ENCODE data around the gene PEX6. TPM values are rescaled to one million over a fixed set of nuclear protein-coding genes. Genes with fewer than 3 reads are reported as not detected.

Gene PEX6
- total RNA-seq, 1 donor from 2014 or later = 32.4 TPM

DNA sequence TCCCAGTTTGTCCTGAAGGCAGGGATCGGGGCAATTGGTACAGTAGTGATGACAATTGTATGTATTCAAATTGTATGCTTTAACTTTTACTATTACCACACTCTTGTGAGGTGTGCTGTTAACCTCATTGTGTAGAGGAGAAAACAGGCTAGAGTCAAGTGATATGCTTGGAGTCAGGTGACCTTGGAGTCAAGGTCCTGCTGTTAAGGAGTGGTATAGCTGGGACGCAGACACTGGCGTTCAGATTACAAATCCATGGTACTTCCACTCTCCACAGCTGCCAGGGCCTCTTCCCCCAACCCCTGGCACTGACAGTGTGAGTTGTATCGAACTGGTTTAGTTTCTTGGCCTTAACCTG lies 39.2 kb downstream of the PEX6 start:
- H3K9ac ChIP-seq (ENCODE audit: low read depth in 1 of 3, low read length in 3 of 3) = no peak overlapping the region
- H3K36me3 ChIP-seq (ENCODE audit: control insufficient read depth in 3 of 3, insufficient read depth in 3 of 3, low read length in 3 of 3) = peaks cover 20 to 44% (median 37%) of the 10 kb centered on the region in 3 donors
- H3K4me1 ChIP-seq (ENCODE audit: control insufficient read depth in 3 of 3, insufficient read depth in 3 of 3, low read length in 3 of 3) = no peaks in the 10 kb centered on the region
- H3K4me3 ChIP-seq (ENCODE audit: low read length in 3 of 3) = no peak overlapping the region
- H3K27me3 ChIP-seq (ENCODE audit: control insufficient read depth in 3 of 3, insufficient read depth in 3 of 3, low read length in 3 of 3) = no peaks in the 10 kb centered on the region
- no peak overlapping the region for H3K27ac ChIP-seq (ENCODE audit: low read depth, low read length)
- no peaks in the 10 kb centered on the region for H3K9me3 ChIP-seq (ENCODE audit: control insufficient read depth in 3 of 3, low read length in 3 of 3)

GRCh38 chr6:42938987-42939809 lies 39.8 kb downstream of the PEX6 start:
- Histone ChIP-seq H3K4me1 (ENCODE audit: control insufficient read depth in 3 of 3, insufficient read depth in 3 of 3, low read length in 3 of 3) (no peaks in the 10 kb centered on the region), H3K36me3 (ENCODE audit: control insufficient read depth in 3 of 3, insufficient read depth in 3 of 3, low read length in 3 of 3) (peaks cover 23 to 48% (median 41%) of the 10 kb centered on the region in 3 donors), H3K27ac (ENCODE audit: low read depth, low read length) (no peak overlapping the region), H3K4me3 (ENCODE audit: low read length in 3 of 3) (no peak overlapping the region), H3K9ac (ENCODE audit: low read depth in 1 of 3, low read length in 3 of 3) (no peak overlapping the region), H3K9me3 (ENCODE audit: control insufficient read depth in 3 of 3, low read length in 3 of 3) (no peaks in the 10 kb centered on the region), H3K27me3 (ENCODE audit: control insufficient read depth in 3 of 3, insufficient read depth in 3 of 3, low read length in 3 of 3) (no peaks in the 10 kb centered on the region)

DNA sequence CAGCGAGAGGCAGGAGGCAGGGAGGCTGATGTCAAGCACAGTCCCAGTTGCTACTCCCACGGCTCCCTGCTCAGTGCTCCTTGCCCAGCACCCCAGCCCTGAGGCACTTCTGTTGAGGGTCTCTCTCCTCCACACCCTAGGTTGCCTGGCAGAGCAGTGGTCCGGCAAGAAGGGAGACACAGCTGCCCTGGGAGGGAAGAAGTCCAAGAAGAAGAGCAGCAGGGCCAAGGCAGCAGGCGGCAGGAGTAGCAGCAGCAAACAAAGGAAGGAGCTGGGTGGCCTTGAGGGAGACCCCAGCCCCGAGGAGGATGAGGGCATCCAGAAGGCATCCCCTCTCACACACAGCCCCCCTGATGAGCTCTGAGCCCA lies 40.6 kb downstream of the PEX6 start:
- Histone ChIP-seq H3K9me3 (ENCODE audit: control insufficient read depth in 3 of 3, low read length in 3 of 3) (no peaks in the 10 kb centered on the region), H3K4me1 (ENCODE audit: control insufficient read depth in 3 of 3, insufficient read depth in 3 of 3, low read length in 3 of 3) (peaks cover 0 to 2% (median 0%) of the 10 kb centered on the region in 3 donors), H3K27ac (ENCODE audit: low read depth, low read length) (no peak overlapping the region), H3K27me3 (ENCODE audit: control insufficient read depth in 3 of 3, insufficient read depth in 3 of 3, low read length in 3 of 3) (no peaks in the 10 kb centered on the region), H3K9ac (ENCODE audit: low read depth in 1 of 3, low read length in 3 of 3) (no peak overlapping the region), H3K4me3 (ENCODE audit: low read length in 3 of 3) (no peak overlapping the region), H3K36me3 (ENCODE audit: control insufficient read depth in 3 of 3, insufficient read depth in 3 of 3, low read length in 3 of 3) (peaks cover 24 to 42% (median 41%) of the 10 kb centered on the region in 3 donors)

DNA sequence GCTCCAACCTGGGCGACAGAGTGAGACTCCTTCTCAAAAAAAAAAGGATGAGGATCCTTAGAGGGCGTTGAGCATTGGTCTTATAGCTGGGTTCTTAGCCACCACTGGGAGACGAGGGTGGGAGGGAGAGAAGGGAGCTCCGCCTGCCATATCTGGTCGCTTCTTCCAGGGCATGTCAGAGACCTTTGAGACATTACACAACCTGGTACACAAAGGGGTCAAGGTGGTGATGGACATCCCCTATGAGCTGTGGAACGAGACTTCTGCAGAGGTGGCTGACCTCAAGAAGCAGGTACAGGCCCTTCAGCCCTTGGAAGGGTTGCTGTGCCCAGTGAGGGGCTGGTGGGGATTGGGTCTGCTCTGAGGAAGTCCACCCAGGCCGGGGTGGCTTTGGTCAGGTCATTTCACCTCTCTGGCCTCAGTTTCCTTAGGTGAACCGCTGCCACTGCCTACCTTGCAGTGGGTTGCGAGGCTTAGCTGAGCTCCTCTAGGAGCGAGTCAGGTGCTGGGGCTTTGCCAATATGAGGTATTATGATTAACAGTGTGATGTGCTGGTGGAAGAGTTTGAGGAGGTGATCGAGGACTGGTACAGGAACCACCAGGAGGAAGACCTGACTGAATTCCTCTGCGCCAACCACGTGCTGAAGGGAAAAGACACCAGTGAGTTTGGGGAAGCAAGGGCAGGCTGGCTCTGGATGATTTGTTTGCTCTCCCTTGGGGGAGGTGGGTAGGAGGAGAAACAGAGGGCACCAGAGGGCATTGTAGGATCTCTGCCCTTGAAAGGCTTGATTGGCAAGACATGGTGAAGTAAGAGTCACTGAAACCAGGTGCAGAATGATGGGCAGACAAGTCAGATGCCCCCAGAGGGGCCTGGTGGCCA lies 41.2 kb downstream of the PEX6 start:
- Histone ChIP-seq H3K36me3 (ENCODE audit: control insufficient read depth in 3 of 3, insufficient read depth in 3 of 3, low read length in 3 of 3) (peaks cover 24 to 42% (median 41%) of the 10 kb centered on the region in 3 donors), H3K4me3 (ENCODE audit: low read length in 3 of 3) (no peak overlapping the region), H3K9ac (ENCODE audit: low read depth in 1 of 3, low read length in 3 of 3) (no peak overlapping the region), H3K4me1 (ENCODE audit: control insufficient read depth in 3 of 3, insufficient read depth in 3 of 3, low read length in 3 of 3) (peaks cover 0 to 2% (median 0%) of the 10 kb centered on the region in 3 donors), H3K27ac (ENCODE audit: low read depth, low read length) (no peak overlapping the region), H3K27me3 (ENCODE audit: control insufficient read depth in 3 of 3, insufficient read depth in 3 of 3, low read length in 3 of 3) (no peaks in the 10 kb centered on the region), H3K9me3 (ENCODE audit: control insufficient read depth in 3 of 3, low read length in 3 of 3) (no peaks in the 10 kb centered on the region)

GRCh38 chr6:42936398-42936797 lies 42.6 kb downstream of the PEX6 start:
- no peak overlapping the region for H3K27ac ChIP-seq (ENCODE audit: low read depth, low read length)
- H3K9ac ChIP-seq (ENCODE audit: low read depth in 1 of 3, low read length in 3 of 3) = no peak overlapping the region
- H3K9me3 ChIP-seq (ENCODE audit: control insufficient read depth in 3 of 3, low read length in 3 of 3) = no peaks in the 10 kb centered on the region
- no peak overlapping the region for H3K4me3 ChIP-seq (ENCODE audit: low read length in 3 of 3)
- H3K27me3 ChIP-seq (ENCODE audit: control insufficient read depth in 3 of 3, insufficient read depth in 3 of 3, low read length in 3 of 3) = no peaks in the 10 kb centered on the region
- peaks cover 24 to 45% (median 41%) of the 10 kb centered on the region in 3 donors for H3K36me3 ChIP-seq (ENCODE audit: control insufficient read depth in 3 of 3, insufficient read depth in 3 of 3, low read length in 3 of 3)
- H3K4me1 ChIP-seq (ENCODE audit: control insufficient read depth in 3 of 3, insufficient read depth in 3 of 3, low read length in 3 of 3) = peaks cover 0 to 7% (median 0%) of the 10 kb centered on the region in 3 donors

GRCh38 chr6:42935322-42935721 lies 43.7 kb downstream of the PEX6 start:
- Histone ChIP-seq H3K36me3 (ENCODE audit: control insufficient read depth in 3 of 3, insufficient read depth in 3 of 3, low read length in 3 of 3) (peaks cover 24 to 45% (median 37%) of the 10 kb centered on the region in 3 donors), H3K4me3 (ENCODE audit: low read length in 3 of 3) (no peak overlapping the region), H3K27me3 (ENCODE audit: control insufficient read depth in 3 of 3, insufficient read depth in 3 of 3, low read length in 3 of 3) (no peaks in the 10 kb centered on the region), H3K27ac (ENCODE audit: low read depth, low read length) (no peak overlapping the region), H3K9me3 (ENCODE audit: control insufficient read depth in 3 of 3, low read length in 3 of 3) (no peaks in the 10 kb centered on the region), H3K4me1 (ENCODE audit: control insufficient read depth in 3 of 3, insufficient read depth in 3 of 3, low read length in 3 of 3) (peaks cover 2 to 11% (median 7%) of the 10 kb centered on the region in 3 donors), H3K9ac (ENCODE audit: low read depth in 1 of 3, low read length in 3 of 3) (no peak overlapping the region)

DNA sequence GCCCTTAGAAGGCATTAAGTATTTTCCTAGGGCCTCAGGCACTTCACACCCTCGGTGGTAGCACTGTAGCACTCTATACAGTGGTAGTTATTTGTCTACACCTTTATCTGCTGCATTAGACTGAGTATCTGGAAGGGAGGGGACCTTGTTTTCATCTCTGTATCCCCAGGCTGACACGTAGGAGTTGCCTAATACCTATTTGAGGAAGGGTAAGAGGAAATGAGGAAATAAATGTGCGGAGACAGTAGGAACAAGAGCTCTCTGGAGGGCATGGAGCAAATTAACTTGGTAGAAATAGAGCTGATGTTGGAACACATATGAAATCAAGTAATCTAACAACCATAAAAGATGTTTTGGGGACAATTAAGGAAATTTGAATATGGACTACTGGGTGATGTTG lies 45.8 kb downstream of the PEX6 start:
- H3K4me1 ChIP-seq (ENCODE audit: control insufficient read depth in 3 of 3, insufficient read depth in 3 of 3, low read length in 3 of 3) = peaks cover 12 to 20% (median 19%) of the 10 kb centered on the region in 3 donors
- H3K27me3 ChIP-seq (ENCODE audit: control insufficient read depth in 3 of 3, insufficient read depth in 3 of 3, low read length in 3 of 3) = no peaks in the 10 kb centered on the region
- no peak overlapping the region for H3K9ac ChIP-seq (ENCODE audit: low read depth in 1 of 3, low read length in 3 of 3)
- H3K36me3 ChIP-seq (ENCODE audit: control insufficient read depth in 3 of 3, insufficient read depth in 3 of 3, low read length in 3 of 3) = peaks cover 17 to 29% (median 29%) of the 10 kb centered on the region in 3 donors
- no peak overlapping the region for H3K27ac ChIP-seq (ENCODE audit: low read depth, low read length)
- H3K9me3 ChIP-seq (ENCODE audit: control insufficient read depth in 3 of 3, low read length in 3 of 3) = no peaks in the 10 kb centered on the region
- H3K4me3 ChIP-seq (ENCODE audit: low read length in 3 of 3) = no peak overlapping the region

DNA sequence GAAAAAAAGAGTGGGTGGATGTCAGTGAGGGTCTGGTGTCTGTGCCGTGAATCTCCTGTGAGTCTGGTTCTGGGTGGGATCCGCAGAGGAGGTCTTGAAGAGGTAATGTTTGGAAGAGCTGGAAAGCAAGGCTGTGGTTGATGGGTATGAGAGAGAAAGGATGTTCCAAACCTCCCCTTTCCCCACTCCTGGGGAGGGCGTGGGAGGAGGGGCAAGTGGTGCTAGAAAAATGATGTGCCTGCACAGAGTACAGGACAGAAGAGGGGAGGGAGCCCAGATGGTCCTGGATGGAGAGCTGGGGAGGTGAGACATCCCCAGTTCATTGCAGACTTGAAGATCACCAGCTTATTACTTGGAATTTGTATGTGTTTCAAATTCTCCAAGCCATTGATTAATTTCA lies 46.6 kb downstream of the PEX6 start:
- peaks cover 12 to 20% (median 19%) of the 10 kb centered on the region in 3 donors for H3K4me1 ChIP-seq (ENCODE audit: control insufficient read depth in 3 of 3, insufficient read depth in 3 of 3, low read length in 3 of 3)
- no peaks in the 10 kb centered on the region for H3K9me3 ChIP-seq (ENCODE audit: control insufficient read depth in 3 of 3, low read length in 3 of 3)
- H3K27ac ChIP-seq (ENCODE audit: low read depth, low read length) = no peak overlapping the region
- peak overlapping the region in 1 of 3 donors; percentile 40 for H3K9ac ChIP-seq (ENCODE audit: low read depth in 1 of 3, low read length in 3 of 3)
- no peaks in the 10 kb centered on the region for H3K27me3 ChIP-seq (ENCODE audit: control insufficient read depth in 3 of 3, insufficient read depth in 3 of 3, low read length in 3 of 3)
- H3K4me3 ChIP-seq (ENCODE audit: low read length in 3 of 3) = no peak overlapping the region
- peaks cover 13 to 24% (median 22%) of the 10 kb centered on the region in 3 donors for H3K36me3 ChIP-seq (ENCODE audit: control insufficient read depth in 3 of 3, insufficient read depth in 3 of 3, low read length in 3 of 3)

DNA sequence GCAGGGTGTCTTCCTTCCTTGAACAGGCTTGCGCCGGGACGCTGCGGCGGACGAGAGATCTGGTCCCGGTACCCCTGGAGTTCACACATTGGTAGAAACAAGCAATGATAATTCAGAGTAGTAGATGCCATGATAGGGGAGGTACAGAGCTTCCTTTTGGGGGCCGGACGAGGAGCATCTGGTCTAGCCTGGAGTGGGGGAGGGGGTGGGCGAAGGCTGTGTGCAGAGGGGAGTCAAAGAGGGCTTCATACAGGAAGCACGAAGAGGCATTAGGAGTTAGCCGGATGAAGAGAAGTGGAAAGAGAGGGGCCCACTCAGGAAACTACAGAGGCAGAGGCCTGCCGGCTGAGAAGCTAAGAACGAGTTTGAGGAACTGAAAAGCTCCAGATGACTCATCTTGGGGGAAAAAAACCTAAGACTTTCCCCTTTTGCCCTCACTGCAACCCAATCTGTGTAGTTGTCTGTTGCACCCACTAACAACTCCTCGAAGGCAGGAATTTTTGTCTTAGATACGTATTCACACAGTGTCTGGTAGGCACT lies 49.1 kb downstream of the PEX6 start:
- H3K4me3 ChIP-seq (ENCODE audit: low read length in 3 of 3) = peak overlapping the region; percentile 79 to 88 (median 87)
- H3K4me1 ChIP-seq (ENCODE audit: control insufficient read depth in 3 of 3, insufficient read depth in 3 of 3, low read length in 3 of 3) = peaks cover 12 to 20% (median 19%) of the 10 kb centered on the region in 3 donors
- H3K27me3 ChIP-seq (ENCODE audit: control insufficient read depth in 3 of 3, insufficient read depth in 3 of 3, low read length in 3 of 3) = peaks cover 0 to 8% (median 3%) of the 10 kb centered on the region in 3 donors
- H3K9me3 ChIP-seq (ENCODE audit: control insufficient read depth in 3 of 3, low read length in 3 of 3) = no peaks in the 10 kb centered on the region
- peak overlapping the region; percentile 86 for H3K27ac ChIP-seq (ENCODE audit: low read depth, low read length)
- peaks cover 3 to 7% (median 5%) of the 10 kb centered on the region in 3 donors for H3K36me3 ChIP-seq (ENCODE audit: control insufficient read depth in 3 of 3, insufficient read depth in 3 of 3, low read length in 3 of 3)
- H3K9ac ChIP-seq (ENCODE audit: low read depth in 1 of 3, low read length in 3 of 3) = peak overlapping the region; percentile 63 to 88 (median 83)
